Stimulated activated CD4-positive, alpha-beta T cell treated with anti-CD3 and anti-CD28 coated beads, Interleukin-12 subunit alpha, Interleukin-12 subunit beta, amount 100 ng/mL, for 4 hours (primary cell): Measurements from ENCODE around the gene ELAVL2.

Experiments used
- DNase-seq: peaks from one replicate; pipeline ENCODE4 v3.0.0-alpha.2; 2020

Gene ELAVL2

DNA sequence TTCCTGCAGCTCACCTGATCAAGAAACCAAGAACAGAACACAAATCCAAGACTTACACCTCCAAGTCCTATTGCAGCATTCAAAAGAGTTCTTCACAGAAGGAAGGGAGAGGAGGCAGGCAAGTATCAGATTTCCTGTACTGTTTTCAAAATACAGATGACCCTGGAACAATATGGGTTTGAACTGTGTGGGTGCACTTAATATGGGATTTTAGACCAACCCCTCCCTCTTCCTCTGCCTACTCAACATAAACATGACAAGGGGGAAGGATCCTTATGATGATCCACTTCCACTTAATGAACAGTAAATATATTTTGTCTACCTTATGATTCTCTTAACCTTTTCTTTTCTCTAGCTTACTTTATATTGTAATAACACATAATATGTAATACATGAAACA, 104.6 kb downstream of the ELAVL2 start:
- no peak for DNase-seq

- no peak for DNase-seq
These were observed 108.5 kb downstream of the ELAVL2 start for GRCh38 chr9:23717505-23717904.

DNA sequence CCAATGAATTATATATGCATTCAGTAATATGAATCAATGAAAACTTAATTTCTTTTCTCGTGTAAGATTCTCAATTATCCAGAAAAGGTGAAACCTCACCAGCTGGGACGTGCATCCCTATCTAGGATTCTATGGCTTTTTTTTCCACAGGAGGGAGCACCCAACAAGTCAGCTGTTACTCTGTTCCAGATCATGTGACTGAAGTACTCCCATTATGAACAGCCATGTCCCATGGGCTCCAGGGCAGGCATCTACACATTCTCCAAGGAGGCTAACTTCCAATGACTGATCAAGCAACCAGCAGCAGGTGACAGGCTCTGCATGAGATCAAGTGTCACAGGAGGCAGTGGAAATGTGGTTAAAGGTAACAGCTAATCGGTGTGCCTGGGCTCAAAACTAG, 118.8 kb downstream of the ELAVL2 start:
- no peak for DNase-seq

DNA sequence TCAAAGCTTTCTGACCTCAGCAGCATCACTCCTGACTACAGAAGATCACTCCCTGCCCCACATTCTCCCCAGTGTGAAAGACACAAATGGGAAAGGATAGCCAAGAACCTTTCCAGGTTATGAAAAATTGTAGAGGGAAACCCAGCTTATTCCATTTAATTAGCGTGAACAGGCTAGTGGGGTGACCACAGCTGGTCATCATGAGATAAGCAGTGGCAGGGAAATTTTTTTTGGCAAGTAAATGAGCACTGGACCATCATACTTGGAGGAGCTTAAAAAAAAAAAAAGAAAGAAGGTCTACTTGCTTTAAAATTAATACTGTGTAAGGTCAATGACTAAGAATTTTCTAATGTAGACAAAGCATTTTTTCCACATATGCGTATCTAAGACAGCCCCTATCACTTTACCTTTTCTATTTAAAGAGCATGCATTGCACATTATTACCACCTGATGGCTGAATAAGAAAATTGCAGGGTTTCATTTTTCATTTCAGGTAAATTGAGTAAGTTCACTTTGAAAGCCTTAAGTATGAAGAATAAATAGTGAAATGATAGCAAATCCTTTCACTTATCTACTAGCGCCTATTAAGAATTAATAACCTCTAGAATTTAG, 123.6 kb downstream of the ELAVL2 start:
- DNase-seq: no peak

DNA sequence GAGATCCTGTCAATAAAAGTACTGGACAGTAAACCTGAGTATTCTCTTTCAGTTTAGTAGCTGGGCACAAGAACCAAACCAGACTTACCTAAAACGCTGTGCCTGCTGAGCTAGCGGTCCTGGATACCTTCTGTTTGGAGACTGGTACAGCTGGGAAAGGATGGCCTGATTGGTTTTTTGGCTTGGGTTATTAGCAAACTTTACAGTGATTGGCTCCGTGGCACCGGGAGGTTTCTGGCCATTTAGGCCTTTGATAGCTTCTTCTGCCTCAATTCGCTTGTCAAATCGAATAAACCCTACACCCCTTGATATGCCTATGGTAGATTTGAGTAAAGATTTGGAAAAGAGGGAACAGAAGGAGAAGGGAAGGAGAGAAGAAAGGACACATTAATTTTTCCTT, 124.7 kb downstream of the ELAVL2 start:
- no peak for DNase-seq

DNA sequence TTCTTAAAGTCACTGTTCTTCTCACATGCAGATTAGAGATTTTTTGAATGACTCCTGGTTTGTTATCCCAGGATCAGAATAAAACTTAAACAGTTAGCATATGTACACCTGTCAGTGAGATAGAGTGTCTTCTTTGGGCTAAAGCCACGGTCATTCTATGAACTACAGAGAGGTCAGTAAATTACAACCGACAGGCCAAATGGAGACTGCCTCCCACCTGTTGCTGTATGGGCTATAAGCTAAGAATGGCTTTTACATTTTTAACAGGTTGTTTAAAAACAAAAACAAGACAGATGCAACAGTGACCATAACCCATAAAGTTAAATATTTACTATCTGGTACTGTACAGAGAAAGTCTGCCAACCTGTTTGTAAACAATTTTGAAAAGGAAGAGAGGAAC, 125.7 kb downstream of the ELAVL2 start:
- no peak for DNase-seq

- no peak for DNase-seq
These were observed 127.9 kb downstream of the ELAVL2 start for GRCh38 chr9:23698161-23698560.

GRCh38 chr9:23695572-23695971, 130.5 kb downstream of the ELAVL2 start:
- DNase-seq: no peak

DNA sequence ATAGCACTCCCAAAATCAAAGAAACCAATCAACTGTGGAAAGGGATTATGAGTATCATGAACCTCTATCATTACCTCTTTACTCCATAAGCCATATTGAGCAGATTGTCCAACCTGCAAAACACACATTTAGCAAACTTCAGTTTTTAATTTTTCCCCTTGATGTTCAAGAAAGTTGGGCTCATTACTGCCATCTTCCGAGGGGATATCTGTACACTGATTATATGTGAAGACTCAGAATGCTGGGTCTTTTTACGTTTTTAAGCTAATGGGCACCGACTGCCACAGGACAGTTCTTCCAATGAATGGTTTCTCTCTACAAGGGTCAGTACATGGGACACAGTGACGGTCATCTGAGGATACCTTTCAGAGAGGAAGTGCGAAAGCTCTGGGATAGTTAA, 132.7 kb downstream of the ELAVL2 start:
- no peak for DNase-seq

DNA sequence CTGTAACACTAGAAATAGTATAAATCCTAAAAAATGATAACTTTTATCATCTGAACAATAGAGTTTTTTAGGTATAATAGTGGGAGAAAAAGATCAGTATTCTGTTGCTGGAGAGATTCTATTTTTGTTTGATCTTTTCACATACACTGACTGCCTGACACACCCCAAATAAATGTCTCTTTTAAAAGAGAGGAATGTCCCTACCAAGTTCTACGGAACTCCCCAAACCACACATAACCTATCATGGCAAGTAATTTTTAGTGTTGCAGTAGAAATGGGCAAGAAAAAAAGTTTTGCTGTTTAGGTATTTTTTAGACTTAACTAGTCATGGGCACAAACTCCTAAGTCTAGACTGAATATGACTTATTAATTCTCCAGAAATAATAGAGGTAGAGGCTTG, 139.1 kb downstream of the ELAVL2 start:
- no peak for DNase-seq

- no peak for DNase-seq
These were observed 139.8 kb downstream of the ELAVL2 start for GRCh38 chr9:23686257-23686656.

GRCh38 chr9:23683611-23684061, 142.4 kb downstream of the ELAVL2 start:
- no peak for DNase-seq

DNA sequence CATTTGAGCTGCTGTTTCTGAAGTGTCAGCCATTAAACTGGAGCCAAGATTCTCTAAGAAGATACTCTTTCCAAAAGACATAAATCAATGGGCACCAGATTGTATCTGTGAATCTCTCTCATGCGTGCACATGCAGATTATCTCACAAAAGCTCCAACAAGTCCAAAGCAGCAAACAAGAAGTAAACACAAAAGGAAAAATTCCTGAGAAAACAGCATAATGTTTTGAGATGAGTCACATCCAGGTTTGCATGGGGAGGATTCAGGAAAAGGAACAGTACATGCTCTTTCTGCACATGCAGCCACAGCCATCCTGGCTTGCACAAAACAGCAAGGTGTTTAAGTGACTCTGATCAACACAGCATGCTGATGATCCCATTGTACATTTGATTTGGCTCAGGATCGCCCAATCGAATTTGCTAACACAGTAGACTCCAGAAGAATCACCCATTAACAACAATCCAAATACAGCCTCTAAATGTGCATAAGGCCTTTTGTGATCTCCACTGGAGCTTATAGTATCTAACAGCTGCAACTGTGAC, 143.1 kb downstream of the ELAVL2 start:
- no peak for DNase-seq

DNA sequence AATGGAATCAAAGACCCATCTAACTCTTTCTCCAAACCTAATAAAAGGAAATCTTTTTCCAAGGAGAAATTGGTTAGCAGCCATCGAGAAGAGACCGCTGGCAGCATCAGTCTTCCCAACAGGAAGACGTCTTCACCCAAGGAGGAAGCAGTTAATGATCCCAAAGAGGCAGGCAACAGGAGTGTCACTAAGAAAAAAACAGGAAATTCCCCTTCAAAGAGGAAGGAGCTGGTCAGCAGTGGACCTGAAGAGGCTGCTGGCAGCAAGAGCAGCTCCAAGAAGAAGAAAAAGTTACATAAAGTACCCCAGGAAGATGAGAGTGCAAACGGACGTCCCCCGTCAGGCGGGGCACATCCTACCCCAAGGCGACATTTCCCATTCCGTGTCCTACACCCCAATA, 143.7 kb downstream of the ELAVL2 start:
- DNase-seq: no peak

GRCh38 chr9:23677446-23677845, 148.6 kb downstream of the ELAVL2 start:
- no peak for DNase-seq

DNA sequence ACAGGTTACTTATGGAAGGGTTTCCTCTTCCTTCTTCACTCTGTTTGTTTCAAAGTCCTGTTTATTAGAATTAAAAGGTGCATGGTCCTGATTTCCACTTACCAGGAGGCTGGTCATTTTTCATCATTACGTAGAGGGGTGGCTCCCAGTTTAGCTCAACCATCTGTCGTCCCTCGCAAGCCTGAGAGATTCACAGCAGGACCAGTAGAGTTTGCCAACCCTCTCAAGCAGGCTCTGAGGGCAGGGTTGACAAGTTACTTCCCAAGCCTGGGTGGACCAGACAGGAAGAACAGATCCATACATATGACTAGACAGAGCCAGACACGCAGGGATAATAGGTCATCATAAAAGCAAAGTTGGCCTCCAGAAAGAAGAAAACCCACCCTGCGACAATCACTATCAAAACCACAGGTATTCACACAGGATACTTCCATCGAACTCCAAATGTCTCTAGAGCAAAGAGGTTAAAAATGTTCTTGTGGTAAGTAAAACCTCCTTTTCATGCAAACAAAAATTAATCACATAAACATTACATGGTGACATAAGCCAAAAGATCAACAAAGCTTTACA, 151.9 kb downstream of the ELAVL2 start:
- no peak for DNase-seq

DNA sequence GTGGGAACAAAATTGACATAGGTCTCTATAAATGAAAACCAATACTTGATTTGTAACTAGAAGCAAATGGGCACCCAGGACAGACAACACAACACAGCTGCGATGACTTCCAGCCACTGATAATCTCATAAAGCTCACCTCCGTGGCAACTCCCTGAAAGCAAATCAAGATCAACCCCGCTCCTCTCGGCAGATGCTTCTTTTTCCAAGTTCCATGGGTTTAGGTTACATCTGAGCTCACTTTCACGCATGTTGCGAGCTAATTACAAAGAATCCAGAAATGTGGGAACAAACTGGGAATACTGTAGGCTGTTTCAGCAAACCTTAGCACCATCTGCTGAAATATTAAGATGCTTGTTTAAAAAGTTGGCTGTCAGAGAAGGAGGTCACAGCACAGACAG, 153.9 kb downstream of the ELAVL2 start:
- no peak for DNase-seq

GRCh38 chr9:23669776-23670175, 156.3 kb downstream of the ELAVL2 start:
- DNase-seq: no peak

DNA sequence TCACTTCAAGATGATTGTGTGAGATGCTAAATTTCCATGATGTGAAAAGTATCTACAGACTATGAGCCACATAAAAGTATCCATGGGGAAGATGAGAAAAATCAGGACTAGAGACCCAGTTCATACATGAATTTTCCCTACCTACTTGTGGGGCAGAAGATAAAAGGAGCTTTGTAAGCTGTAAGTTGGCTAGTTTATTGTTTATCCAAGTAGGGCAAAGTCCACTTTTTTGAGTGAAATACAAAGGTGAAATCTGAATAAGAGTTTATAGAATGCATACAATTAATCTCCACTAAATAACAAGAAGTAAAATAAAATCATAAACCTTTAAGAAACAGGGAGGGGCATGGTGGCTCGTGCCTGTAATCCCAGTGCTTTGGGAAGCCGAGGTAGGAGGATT, 160.4 kb downstream of the ELAVL2 start:
- DNase-seq: no peak

DNA sequence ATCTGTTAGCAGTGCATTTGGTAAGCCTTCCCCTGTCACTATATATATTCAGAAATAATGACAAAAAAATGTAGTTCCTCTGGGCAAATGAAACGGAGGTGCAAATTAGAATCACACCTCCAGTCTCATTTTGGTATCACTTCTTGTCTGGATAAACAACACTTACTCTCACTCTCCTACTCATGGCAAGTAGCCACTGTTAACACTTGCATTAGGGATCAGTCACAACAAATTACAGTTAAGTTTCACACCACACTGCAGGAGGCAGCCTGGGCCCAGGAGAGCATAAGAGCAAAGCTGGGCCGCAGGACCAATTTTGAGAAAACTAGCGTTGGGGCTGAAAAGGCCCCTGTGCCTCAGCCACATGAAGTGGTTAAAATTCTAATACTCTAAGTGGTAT, 161.0 kb downstream of the ELAVL2 start:
- no peak for DNase-seq

DNA sequence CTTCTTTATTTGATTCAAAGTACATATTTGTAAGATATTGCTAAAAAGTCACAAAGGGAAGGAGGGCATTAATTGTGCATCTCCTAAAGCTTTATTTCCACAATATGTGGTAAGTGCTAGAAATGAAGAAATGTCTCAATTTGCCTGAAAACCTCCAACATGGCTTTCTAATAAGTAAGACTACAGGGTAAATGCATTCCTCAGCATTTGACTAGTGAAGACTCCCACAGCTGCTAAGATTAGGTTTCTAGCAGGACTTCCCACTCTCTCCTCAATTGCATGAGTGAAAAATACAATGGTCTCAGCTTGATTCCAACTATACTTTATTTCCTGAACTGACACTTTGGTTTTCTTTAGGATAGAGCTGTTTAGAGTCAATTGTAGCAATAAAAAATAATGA, 162.1 kb downstream of the ELAVL2 start:
- no peak for DNase-seq

- DNase-seq: no peak
These were observed 162.5 kb downstream of the ELAVL2 start for GRCh38 chr9:23663536-23663935.

DNA sequence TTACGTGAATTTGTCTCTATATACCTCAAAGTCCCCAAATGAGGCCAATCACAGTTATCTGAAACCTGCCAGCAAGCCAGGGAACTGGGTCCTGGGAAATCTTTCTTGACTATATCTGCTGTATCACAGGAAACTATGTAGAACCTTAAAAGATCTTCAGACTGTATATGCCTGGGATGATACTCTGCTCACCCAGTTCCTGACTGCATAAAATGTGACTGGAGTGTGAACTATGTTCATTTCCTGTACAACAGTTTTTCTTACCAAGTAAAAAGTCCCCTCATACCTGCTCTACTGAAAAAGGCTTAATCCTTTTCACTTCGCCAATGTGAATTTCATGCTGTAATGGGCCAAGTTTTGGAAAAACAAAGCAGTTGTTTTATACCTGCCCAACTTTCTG, 162.9 kb downstream of the ELAVL2 start:
- no peak for DNase-seq

DNA sequence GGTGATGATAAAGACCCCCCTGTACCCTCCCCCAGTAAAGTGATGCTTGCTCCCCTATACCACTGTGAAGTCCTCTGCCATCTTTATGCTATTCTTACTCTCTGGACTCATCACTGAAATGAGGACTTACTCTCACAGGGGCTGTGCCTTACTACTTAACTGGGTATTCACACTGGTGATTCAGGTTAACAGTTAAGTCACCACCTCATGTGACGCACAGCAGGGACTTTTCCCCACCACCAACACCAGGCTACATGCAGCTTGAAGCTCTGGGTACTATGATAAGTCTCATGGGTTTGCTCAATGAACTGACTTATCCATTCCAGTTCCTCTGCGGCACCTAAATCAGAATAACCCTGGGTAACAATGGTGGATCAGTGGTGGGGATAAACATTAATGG, 163.7 kb downstream of the ELAVL2 start:
- DNase-seq: no peak
